ENCODE results near the gene PLEKHO1.
"Not testable (repeated sequence)": the region's sequence is repeated elsewhere in the genome, so short reads cannot be mapped to it uniquely, and the experiment has no call there.

PLEKHO1 gene

GRCh38 chr1:150142083-150142482, 7.6 kb upstream of the PLEKHO1 start:
- no peaks in the 10 kb centered on the region; a peak in 1 of 3 replicates for H3K36me3 ChIP-seq (ENCODE audit: control insufficient read depth in 2 of 2, insufficient read depth in 1 of 2, low read length in 2 of 2)
- POLR2A ChIA-PET, result no interaction called here
- TF ChIP-seq ZNF184 (tag by site-specific recombination; IDR thresholded peaks at IDR 0.05) (no peak), KLF7 (tag by site-specific recombination; IDR thresholded peaks at IDR 0.05; ENCODE audit: borderline replicate concordance) (no peak), GLIS1 (tag by site-specific recombination; IDR thresholded peaks at IDR 0.05) (no peak), ZNF629 (tag by site-specific recombination; IDR thresholded peaks at IDR 0.05) (no peak)
- CTCF ChIA-PET, result interaction anchor here (0.7 kb wide), 1 partner anchor 25 kb away, joined by 3 read pairs; no protein-coding TSS in a partner anchor
- H3K27ac ChIP-seq (ENCODE audit: extremely low read depth, low read depth, low read length), result no peak overlapping the region
- H3K4me3 ChIP-seq (ENCODE audit: low read depth, low read length), result no peak overlapping the region
- no peaks in the 10 kb centered on the region for H3K9me3 ChIP-seq (ENCODE audit: control insufficient read depth, insufficient read depth, low read depth, low read length)
- no peaks in the 10 kb centered on the region for H3K4me1 ChIP-seq (ENCODE audit: control insufficient read depth, insufficient read depth, low read length)

DNA sequence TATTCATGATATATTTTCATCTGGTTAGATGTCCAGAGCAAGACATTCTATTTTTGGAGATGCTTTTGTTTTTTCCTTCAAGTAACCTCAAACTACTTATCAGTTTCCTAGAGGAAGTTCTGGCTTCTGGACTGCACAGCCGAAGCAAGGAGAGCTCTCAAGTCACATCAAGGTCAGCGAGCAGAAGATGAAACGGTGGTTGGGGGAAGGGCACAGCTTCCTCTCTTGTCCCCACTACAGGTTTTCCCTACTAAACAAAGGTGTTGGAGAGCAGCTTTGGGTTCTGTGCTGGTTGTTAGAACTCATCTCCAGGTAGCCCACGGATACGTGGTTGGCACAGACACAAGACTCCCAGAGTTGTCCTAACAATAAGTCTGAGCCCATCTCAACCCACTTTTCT, 5.1 kb upstream of the PLEKHO1 start:
- no peaks in the 10 kb centered on the region for H3K4me1 ChIP-seq (ENCODE audit: control insufficient read depth, insufficient read depth, low read length)
- no peak overlapping the region for H3K27ac ChIP-seq (ENCODE audit: extremely low read depth, low read depth, low read length)
- TF ChIP-seq ZNF555 (tag by site-specific recombination; conservative IDR thresholded peaks at IDR 0.05) (no peak), ZNF513 (tag by site-specific recombination; IDR thresholded peaks at IDR 0.05) (no peak), ZBTB48 (tag by site-specific recombination; IDR thresholded peaks at IDR 0.05) (no peak), ZNF140 (tag by site-specific recombination; IDR thresholded peaks at IDR 0.05) (no peak), ZNF660 (tag by site-specific recombination; IDR thresholded peaks at IDR 0.05) (no peak), ZFHX2 (tag by site-specific recombination; conservative IDR thresholded peaks at IDR 0.05) (no peak), SP2 (tag by site-specific recombination; IDR thresholded peaks at IDR 0.05) (no peak)
- TF ChIP-seq, protein P1, sequence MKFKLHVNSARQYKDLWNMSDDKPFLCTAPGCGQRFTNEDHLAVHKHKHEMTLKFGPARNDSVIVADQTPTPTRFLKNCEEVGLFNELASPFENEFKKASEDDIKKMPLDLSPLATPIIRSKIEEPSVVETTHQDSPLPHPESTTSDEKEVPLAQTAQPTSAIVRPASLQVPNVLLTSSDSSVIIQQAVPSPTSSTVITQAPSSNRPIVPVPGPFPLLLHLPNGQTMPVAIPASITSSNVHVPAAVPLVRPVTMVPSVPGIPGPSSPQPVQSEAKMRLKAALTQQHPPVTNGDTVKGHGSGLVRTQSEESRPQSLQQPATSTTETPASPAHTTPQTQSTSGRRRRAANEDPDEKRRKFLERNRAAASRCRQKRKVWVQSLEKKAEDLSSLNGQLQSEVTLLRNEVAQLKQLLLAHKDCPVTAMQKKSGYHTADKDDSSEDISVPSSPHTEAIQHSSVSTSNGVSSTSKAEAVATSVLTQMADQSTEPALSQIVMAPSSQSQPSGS (tag by site-specific recombination; IDR thresholded peaks at IDR 0.05; ENCODE audit: low read depth), result no peak
- no peaks in the 10 kb centered on the region for H3K9me3 ChIP-seq (ENCODE audit: control insufficient read depth, insufficient read depth, low read depth, low read length)
- no peak overlapping the region for H3K4me3 ChIP-seq (ENCODE audit: low read depth, low read length)
- H3K36me3 ChIP-seq (ENCODE audit: control insufficient read depth in 2 of 2, insufficient read depth in 1 of 2, low read length in 2 of 2), result no peaks in the 10 kb centered on the region; a peak in 1 of 3 replicates
- CTCF ChIA-PET, result interaction anchor here (0.6 to 1.8 kb wide), 4 partner anchors 7 to 1692 kb away, joined by 3 to 6 read pairs (median 3); no protein-coding TSS in a partner anchor
- POLR2A ChIA-PET, result no interaction called here

- CTCF ChIA-PET, result interaction anchor here (0.6 to 1.8 kb wide), 4 partner anchors 19 to 135 kb away, joined by 3 to 6 read pairs (median 3); no protein-coding TSS in a partner anchor
- H3K9me3 ChIP-seq (ENCODE audit: control insufficient read depth, insufficient read depth, low read depth, low read length); H3K4me3 ChIP-seq (ENCODE audit: low read depth, low read length); H3K36me3 ChIP-seq (ENCODE audit: control insufficient read depth in 2 of 2, insufficient read depth in 1 of 2, low read length in 2 of 2); H3K27ac ChIP-seq (ENCODE audit: extremely low read depth, low read depth, low read length); H3K4me1 ChIP-seq (ENCODE audit: control insufficient read depth, insufficient read depth, low read length); POLR2A ChIA-PET: not testable (repeated sequence)
Measured at GRCh38 chr1:150146016-150146415, 3.7 kb upstream of the PLEKHO1 start.

DNA sequence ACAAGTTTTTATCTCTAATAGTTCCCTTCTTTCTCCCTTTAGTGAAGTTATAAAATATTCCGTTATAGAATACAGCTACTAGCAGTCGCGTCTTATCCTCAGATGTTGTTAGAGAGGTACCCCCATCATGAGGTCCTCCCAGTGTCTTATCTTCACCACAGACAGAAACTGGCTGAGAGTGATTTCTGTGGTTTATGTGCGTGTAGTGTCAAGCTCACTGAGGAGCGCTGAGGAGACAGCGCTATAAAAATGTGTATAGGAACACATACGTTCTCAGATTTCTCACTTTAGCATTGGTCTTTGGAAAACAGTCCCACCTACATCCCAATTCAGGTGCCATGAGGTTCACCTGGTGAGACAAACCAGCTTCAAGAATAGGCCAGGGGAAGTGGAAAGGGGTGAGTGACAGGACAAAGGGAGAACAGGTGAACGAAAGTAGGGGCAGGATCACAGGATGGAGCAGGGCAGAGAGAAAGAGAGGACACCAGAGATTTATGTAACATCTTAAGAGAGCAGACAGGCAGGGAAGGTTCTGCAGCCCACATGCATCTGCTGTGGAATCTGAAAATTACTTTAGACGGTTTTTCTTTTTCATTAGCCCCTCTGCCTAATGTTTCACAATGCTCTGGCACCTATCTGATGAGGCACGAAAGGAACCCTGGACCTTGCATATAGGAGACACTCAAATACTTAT, 2.7 kb upstream of the PLEKHO1 start:
- peaks cover 3% of the 10 kb centered on the region; the same call in 1 of the 2 replicates for H3K4me1 ChIP-seq (ENCODE audit: control insufficient read depth, insufficient read depth, low read length)
- ChIA-PET CTCF (interaction anchor here (0.7 to 1.4 kb wide), 3 partner anchors 16 to 136 kb away, joined by 3 to 4 read pairs (median 3); no protein-coding TSS in a partner anchor), POLR2A (interaction anchor here (1.2 kb wide), 1 partner anchor 15 kb away, joined by 3 read pairs; no protein-coding TSS in a partner anchor)
- no peak overlapping the region for H3K4me3 ChIP-seq (ENCODE audit: low read depth, low read length)
- TF ChIP-seq ZNF600 (tag by site-specific recombination; IDR thresholded peaks at IDR 0.05) (peak; percentile 55), PRDM1 (tag by site-specific recombination; IDR thresholded peaks at IDR 0.05) (peak; percentile 27; the same call in 1 of the 2 replicates), GLI2 (tag by site-specific recombination; IDR thresholded peaks at IDR 0.05; ENCODE audit: borderline replicate concordance, low read depth) (no peak), OVOL3 (tag by site-specific recombination; IDR thresholded peaks at IDR 0.05) (no peak), ZNF677 (tag by site-specific recombination; IDR thresholded peaks at IDR 0.05) (no peak), ZNF398 (tag by site-specific recombination; IDR thresholded peaks at IDR 0.05) (no peak), ZNF366 (tag by site-specific recombination; conservative IDR thresholded peaks at IDR 0.05) (0 out of 2 replicates have a peak, but pooled peaks have one; percentile 16)
- H3K9me3 ChIP-seq (ENCODE audit: control insufficient read depth, insufficient read depth, low read depth, low read length), result no peaks in the 10 kb centered on the region
- no peak overlapping the region for H3K27ac ChIP-seq (ENCODE audit: extremely low read depth, low read depth, low read length)
- H3K36me3 ChIP-seq (ENCODE audit: control insufficient read depth in 2 of 2, insufficient read depth in 1 of 2, low read length in 2 of 2), result peaks cover 0 to 3% of the 10 kb centered on the region in 2 experiments; a peak in 2 of 3 replicates

All from HEK293 (cell line).